Osteoblast (primary cell): Measurements from ENCODE around the gene CAGE1. TPM values are rescaled to one million over a fixed set of nuclear protein-coding genes. Genes with fewer than 3 reads are reported as not detected.

Source experiments
- DNase-seq: peaks from one replicate; pipeline ENCODE4 v3.0.0; 2011; ENCODE audit warnings: low spot score, mixed read lengths; ENCODE audit not compliant: insufficient read length; ENCODE audit errors: missing footprints
- H2AFZ ChIP-seq: 2 replicates; pipeline ENCODE4 v1.6.0; 2011; ENCODE audit warnings: mild to moderate bottlenecking, low read length
- H3K27ac ChIP-seq: 2 replicates; pipeline ENCODE4 v1.5.1; 2011; ENCODE audit warnings: mild to moderate bottlenecking, low read depth, low read length, moderate library complexity
- H3K27me3 ChIP-seq: 2 replicates; pipeline ENCODE4 v1.6.0; 2012; ENCODE audit warnings: mild to moderate bottlenecking, control low read depth, inconsistent platforms, low read length, moderate library complexity; ENCODE audit not compliant: insufficient read depth
- H3K36me3 ChIP-seq: 2 replicates; pipeline ENCODE4 v1.5.1; 2011; ENCODE audit warnings: mild to moderate bottlenecking, low read length, control low read depth, moderate library complexity; ENCODE audit not compliant: insufficient read depth
- H3K4me1 ChIP-seq: 2 replicates; pipeline ENCODE4 v1.5.1; 2011; ENCODE audit warnings: mild to moderate bottlenecking, low read length, control low read depth, moderate library complexity; ENCODE audit not compliant: insufficient read depth
- H3K4me2 ChIP-seq: 2 replicates; pipeline ENCODE4 v1.6.0; 2011; ENCODE audit warnings: mild to moderate bottlenecking, low read length; ENCODE audit not compliant: insufficient read depth
- H3K4me3 ChIP-seq: fragments of 200-600 bp; sonication (generic); 3 replicates; pipeline ENCODE4 v1.5.1; 2012; ENCODE audit warnings: mild to moderate bottlenecking, low read length, inconsistent platforms; ENCODE audit not compliant: insufficient read depth
- H3K79me2 ChIP-seq: 2 replicates; pipeline ENCODE4 v1.6.0; 2012; ENCODE audit warnings: mild to moderate bottlenecking, low read length, control low read depth, inconsistent platforms; ENCODE audit not compliant: insufficient read depth
- H3K9me3 ChIP-seq: 2 replicates; pipeline ENCODE4 v1.5.1; 2011; ENCODE audit warnings: low read depth, low read length, control low read depth
- H4K20me1 ChIP-seq: 2 replicates; pipeline ENCODE4 v1.6.0; 2012; ENCODE audit warnings: mild to moderate bottlenecking, low read length, control low read depth; ENCODE audit not compliant: insufficient read depth
- CTCF ChIP-seq: IDR thresholded peaks from 2 replicates; pipeline ENCODE4 v1.5.1; 2011; ENCODE audit warnings: mild to moderate bottlenecking, low read depth, low read length, moderate library complexity; ENCODE audit errors: extremely low read depth
- total RNA-seq: library from RNA; depleted of rRNA; stranded (reverse); fragments of >200 nt; gene quantifications from 2 replicates; pipeline ENCODE4 v1.2.3, GENCODE V29; 2012

Gene CAGE1
- total RNA-seq, 1 donor: under 0.01 TPM

DNA sequence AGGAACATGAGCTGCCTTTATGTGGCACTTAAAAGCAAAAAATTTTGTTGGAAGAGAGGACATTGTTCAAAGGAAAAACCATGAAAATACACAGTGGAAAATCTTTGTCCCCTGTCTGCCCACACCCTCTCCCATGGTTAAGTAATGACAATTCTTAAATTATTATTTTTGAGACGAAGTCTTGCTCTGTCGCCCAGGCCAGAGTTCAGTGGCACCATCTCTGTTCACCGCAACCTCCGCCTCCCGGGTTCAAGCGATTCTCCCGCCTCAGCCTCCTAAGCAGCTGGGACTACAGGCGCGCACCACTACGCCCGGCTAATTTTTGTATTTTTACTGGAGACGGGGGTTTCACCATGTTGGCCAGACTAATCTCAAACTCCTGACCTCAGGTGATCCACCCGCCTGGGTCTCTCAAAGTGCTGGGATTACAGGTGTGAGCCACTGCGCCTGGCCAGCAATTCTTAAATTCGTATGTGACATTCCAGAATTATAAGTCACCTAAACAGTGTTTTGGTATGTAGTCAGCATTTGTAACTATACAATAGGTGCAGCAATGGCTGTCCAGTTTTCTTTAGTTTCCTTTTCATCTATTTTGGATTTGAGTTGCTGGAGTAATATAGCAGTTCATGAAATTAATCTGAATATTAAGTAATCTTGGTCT is 75.9 kb downstream of the CAGE1 start:
- Histone ChIP-seq H3K27me3 (no peaks in the 10 kb centered on the region), H2AFZ (peak overlapping the region; percentile 88), H3K4me3 (peak overlapping the region; percentile 99), H4K20me1 (peaks cover 6% of the 10 kb centered on the region), H3K4me2 (peak overlapping the region; percentile 94), H3K36me3 (peaks cover 13% of the 10 kb centered on the region), H3K79me2 (peaks cover 43% of the 10 kb centered on the region), H3K9me3 (no peaks in the 10 kb centered on the region), H3K4me1 (peaks cover 11% of the 10 kb centered on the region), H3K27ac (peak overlapping the region; percentile 87)
- DNase-seq: no peak
- no peak for TF ChIP-seq CTCF

GRCh38 chr6:7312616-7313504 is 76.7 kb downstream of the CAGE1 start, which contains the start of gene SSR1:
Gene SSR1 (minus strand): TSS chr6:7313199. CDS start chr6:7313120, 79 bp downstream.
- peaks cover 8% of the 10 kb centered on the region for H4K20me1 ChIP-seq
- peaks cover 21% of the 10 kb centered on the region for H3K36me3 ChIP-seq
- peaks cover 11% of the 10 kb centered on the region for H3K4me1 ChIP-seq
- H3K27me3 ChIP-seq: no peaks in the 10 kb centered on the region
- H3K4me3 ChIP-seq: peak within 1 kb of the TSS; percentile 99
- peak; percentile 100 for DNase-seq
- TF ChIP-seq CTCF: no peak
- H2AFZ ChIP-seq: peak within 1 kb of the TSS; percentile 95
- no peaks in the 10 kb centered on the region for H3K9me3 ChIP-seq
- peak within 1 kb of the TSS; percentile 94 for H3K4me2 ChIP-seq
- peak within 1 kb of the TSS; percentile 87 for H3K27ac ChIP-seq
- H3K79me2 ChIP-seq: peaks cover 51% of the 10 kb centered on the region

DNA sequence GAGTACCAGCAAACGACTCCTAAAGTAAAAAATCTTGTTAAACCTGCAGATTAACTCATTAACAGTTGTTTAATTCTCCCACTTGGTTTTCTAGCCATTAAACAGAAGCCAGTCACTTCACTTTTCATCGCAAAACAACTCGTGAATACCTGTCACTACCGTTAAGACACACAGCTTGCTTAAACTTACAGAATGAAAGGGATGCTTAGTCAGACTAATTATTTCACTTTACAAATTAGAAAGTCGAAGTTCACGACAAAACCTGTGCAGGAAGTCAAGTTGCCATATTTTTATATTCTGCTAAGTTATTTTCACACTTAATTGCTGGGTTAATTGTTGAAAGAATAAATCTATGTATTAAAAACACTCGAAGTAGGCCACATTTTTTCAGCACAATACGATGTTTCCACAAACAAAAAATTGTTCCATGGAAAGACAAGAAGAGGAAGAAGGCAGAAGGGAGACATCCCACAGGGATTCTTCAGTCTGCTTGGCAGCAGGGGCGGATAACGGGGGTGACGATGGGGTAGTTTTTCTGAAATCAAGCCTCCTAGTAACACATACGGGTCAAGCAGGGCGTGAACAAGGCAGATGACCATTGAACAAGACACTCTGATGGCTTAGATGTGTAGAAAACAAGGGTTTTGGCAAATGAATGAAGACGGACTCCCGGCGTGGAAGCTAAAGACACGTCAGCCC is 77.5 kb downstream of the CAGE1 start:
- Histone ChIP-seq H3K27me3 (no peaks in the 10 kb centered on the region), H3K27ac (peak overlapping the region; percentile 87), H3K79me2 (peaks cover 59% of the 10 kb centered on the region), H2AFZ (peak overlapping the region; percentile 95), H3K4me2 (peak overlapping the region; percentile 94), H3K4me3 (peak overlapping the region; percentile 99), H3K4me1 (peaks cover 11% of the 10 kb centered on the region), H3K9me3 (no peaks in the 10 kb centered on the region), H3K36me3 (peaks cover 29% of the 10 kb centered on the region), H4K20me1 (peaks cover 15% of the 10 kb centered on the region)
- TF ChIP-seq CTCF: no peak
- no peak for DNase-seq
